Glomerular endothelial cell (primary cell): Measurements from ENCODE around the gene TSKU. TPM values are rescaled to one million over a fixed set of nuclear protein-coding genes. Genes with fewer than 3 reads are reported as not detected.
A peak's percentile ranks its signal among the peaks of the same experiment; 100 is the strongest.

Experiments
- DNase-seq: peaks from one replicate; pipeline ENCODE4 v3.0.0-alpha.2; 2011; ENCODE audit warnings: low read depth, low spot score; ENCODE audit errors: extremely low read depth
- total RNA-seq: library from RNA; depleted of rRNA; stranded (reverse); fragments of >200 nt; gene quantifications from 2 replicates; pipeline ENCODE4 v1.2.3, GENCODE V29; 2015

The TSKU gene, protein sequence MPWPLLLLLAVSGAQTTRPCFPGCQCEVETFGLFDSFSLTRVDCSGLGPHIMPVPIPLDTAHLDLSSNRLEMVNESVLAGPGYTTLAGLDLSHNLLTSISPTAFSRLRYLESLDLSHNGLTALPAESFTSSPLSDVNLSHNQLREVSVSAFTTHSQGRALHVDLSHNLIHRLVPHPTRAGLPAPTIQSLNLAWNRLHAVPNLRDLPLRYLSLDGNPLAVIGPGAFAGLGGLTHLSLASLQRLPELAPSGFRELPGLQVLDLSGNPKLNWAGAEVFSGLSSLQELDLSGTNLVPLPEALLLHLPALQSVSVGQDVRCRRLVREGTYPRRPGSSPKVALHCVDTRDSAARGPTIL
- 34.9 and 39.0 TPM in 2 replicates for total RNA-seq

DNA sequence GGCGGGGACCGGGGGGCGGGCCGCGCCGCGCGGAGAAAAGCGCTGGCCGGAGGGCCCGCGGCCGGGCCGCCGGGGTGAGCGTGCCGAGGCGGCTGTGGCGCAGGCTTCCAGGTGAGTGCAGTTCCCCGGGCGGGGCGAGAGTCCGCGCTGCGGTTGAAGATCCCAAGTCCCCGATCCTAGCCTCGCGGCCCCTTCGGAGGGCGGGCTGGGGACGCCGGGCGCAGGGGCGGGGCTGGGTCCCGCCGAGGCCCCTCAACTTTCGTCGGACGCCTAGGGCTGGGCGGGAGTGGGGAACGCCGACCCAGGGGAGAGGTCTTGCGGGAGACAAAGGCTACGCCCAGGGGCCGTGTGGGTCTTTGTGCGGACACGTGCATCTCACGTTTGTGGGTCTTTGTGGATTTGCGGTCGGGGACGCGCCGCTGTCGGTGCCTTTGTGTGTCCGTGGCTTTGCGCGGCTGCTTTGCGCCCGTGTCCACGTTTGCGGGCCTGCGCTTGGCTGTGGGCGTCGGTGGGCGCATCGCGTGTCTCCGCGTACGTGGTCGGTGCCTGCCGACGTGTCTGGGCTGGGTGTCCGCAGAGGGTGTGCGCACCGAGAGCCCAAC is at the start of gene TSKU:
TSS of gene TSKU (plus strand) at position 63 of the 602 bp plus-strand sequence. CDS start 12,261 bp downstream, outside the sequence.
- no peak for DNase-seq

DNA sequence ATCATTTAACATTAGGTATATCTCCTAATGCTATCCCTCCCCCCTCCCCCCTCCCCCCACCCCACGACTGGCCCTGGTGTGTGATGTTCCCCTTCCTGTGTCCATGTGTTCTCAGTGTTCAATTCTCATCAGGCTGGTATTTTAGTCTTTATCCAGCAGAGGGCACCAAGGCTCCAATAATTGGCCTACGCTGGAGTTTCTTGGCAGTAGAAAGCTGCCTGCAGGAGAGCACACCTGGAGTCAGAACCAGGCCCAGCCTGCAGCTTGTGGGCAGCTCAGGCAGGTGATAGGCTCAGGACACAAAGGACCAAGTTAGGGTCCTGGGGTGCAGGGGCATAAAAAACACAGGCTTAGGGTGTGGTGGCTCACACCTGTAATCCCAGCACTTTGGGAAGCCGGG is 49.2 kb upstream of the TSKU start:
- DNase-seq, result peak; percentile 37

GRCh38 chr11:76734456-76735420 is 48.4 kb upstream of the TSKU start:
- no peak for DNase-seq

DNA sequence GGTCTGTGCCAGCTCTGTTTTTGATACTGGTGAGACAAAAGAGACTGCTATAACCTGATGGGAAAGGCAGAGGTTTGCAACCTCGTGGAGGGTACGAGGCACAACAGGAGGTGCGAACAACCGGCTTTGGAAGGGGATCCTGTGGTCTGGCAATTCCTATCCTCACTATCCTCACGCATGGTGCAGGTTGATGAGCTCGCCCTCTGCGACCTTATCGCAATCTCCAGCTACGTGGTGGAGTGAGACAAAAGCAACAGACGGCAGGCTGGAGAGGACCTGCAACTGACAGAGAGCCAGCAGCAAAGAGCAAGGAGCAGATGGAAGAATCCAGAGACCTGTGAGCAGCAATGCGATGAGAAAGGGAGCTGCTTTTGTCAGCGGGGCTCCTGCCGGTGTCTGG is 47.3 kb upstream of the TSKU start:
- no peak for DNase-seq

GRCh38 chr11:76736266-76736665 is 46.9 kb upstream of the TSKU start:
- no peak for DNase-seq

GRCh38 chr11:76736773-76737495 is 46.2 kb upstream of the TSKU start:
- DNase-seq, result no peak

DNA sequence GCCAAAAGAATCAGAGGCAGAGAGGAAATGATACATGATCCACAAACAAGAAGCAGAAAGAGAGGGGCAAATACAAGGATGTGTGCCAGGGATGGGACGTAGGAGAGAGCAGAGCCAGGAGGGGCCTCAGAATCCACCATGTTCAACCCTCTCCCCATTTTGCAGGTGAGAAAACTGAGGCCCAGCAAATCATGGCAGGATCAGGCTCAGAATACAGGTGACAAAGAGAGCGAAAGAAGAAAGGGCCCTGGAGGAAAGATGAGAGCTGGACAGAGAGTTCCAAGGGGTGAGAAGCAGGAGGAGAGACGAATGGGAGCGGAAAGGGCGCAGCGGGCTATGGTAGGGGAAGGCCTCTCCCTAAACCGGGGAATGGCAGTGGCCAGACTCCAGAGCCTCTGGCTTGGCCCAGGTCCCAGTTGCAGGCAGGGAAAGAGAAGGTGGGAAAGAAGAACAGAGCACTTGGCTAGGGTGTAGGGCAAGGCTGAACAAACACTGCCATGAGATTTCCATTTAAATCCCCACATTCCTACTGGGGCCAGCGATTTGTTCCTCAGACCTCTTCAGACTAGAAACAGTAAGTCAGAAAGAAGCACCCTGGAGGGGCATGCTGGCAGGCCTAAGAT is 44.4 kb upstream of the TSKU start:
- DNase-seq, result no peak

DNA sequence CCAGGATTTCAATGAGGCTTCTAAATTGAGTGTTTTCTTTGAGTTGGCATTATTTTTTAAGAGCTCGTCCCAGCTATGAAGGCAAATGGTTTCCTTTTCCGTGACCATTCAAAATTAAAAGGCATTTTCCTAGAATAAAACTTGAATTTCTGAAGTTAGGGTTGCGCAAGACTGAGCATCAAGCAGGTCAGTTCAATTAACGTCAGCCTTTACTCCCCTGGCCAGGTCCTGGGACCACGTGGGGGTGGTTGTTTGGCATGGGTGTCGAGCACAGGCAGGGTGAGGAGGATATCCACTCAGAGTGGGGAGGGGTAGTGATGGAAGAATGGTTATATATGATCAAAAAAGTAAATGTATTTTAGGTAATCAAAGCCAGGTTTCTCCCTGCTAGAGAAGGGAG is 43.4 kb upstream of the TSKU start:
- no peak for DNase-seq

- DNase-seq, result no peak
These were observed 42.4 kb upstream of the TSKU start for GRCh38 chr11:76740772-76741171.

- no peak for DNase-seq
These were observed 40.3 kb upstream of the TSKU start for GRCh38 chr11:76742902-76743301.

DNA sequence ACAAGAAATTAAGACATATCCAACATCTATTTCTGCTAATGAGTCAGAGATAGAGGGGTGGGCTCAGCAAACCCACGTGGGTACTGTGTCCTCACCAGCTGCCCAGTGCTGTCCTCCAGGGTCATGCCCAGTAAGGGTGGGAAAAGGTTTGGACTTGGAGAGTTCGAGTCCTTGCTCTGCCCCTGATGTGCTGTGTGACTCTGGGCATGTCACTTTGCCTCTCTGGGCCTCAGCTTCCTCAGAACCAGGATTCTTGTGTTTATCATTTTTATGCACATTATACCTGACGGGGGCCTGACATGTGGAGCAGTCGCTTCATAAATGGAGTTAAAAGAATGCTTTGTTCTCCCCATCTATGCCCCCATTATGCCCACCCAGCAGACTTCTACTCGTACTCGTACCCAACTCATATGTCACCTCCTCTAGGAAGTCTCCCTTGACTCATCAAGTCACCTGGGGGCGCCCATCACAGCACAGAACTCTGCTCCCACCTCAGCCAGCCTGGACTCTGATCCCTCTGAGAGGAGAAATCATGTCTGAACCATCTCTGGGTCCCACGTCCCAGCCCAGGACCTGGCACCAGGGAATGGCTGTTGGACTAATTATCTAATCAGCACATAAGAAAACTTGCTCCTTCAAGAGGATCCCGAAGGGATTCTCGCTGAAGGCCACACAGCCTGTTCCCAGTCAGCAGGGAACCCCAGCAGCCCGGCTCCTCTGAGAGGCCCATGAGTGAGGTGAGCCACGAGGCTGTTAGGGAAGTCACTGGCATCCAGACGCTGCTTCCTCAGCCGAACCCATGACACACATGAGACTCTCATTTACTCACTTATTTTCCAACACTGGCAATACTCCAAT is 38.7 kb upstream of the TSKU start:
- no peak for DNase-seq

DNA sequence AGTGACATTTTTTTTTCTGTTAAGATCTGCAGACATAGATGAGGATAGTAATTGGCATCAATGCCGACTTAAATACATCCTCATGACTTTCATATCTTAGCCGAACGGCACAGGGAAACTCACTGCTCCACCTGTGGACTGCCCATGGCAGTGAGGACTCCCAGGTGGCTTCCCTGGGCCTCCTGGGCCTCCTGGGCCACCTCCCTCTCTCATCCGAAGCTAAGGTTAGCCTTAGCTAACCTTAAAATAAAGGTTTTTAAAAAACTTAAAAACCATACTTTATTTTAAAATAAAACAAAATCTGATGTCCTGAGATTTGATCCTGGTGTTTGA is 38.1 kb upstream of the TSKU start:
- DNase-seq, result no peak

GRCh38 chr11:76745561-76746207 is 37.5 kb upstream of the TSKU start:
- no peak for DNase-seq

DNA sequence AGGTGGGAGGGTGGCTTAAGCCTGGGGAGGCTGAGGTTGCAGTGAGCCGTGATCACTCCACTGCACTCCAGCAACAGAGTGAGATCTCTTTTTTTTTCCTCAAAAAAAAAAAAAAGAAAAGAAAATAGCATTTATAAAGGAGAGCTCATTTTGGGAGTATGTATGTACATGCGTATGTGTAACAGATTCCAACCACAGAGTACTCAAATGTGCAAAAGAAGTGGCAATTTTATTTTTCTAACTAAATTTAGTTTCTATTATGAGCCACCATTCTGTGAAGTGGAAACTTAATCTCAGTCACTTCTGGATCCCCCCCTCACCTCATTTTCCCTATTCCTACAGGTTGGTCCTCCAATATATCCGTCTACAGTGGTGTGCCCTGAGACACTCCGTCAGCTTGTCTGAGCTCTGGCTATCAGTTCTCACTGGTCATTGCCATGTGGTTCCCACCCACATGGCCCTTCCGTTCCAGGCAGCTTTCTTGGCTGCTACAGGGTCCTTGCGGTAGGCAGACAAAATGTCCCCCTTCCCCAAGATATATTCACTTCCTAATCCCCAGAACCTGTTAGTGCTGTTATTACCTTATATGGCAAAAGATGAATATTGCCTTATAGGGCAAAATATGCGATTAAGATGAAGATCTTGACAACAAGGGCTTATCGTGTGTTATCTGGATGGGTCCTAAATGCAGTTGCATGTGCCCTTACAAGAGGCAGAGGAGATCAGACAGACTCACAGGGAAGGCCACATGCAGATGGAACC is 35.8 kb upstream of the TSKU start:
- DNase-seq, result no peak

GRCh38 chr11:76747915-76748860 is 35.0 kb upstream of the TSKU start:
- no peak for DNase-seq

DNA sequence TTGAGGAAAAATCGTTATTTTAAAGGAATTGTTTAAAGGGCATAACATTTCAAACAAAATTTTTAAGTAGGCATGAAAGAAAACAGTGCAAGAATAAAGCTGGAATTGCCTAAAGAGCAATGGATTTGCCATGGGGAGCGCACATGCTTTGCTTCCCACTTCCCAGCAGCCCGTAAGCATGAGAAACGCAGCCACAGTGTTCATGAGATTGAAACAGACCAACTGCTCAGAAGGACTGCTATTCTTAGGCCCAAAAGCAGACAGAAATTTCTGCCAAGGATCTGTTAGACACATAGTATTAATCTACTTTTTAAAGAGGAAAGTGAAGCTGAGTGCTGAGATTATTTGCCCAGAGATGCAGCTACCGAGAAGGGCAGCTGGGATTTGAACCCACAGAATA is 34.2 kb upstream of the TSKU start:
- no peak for DNase-seq

DNA sequence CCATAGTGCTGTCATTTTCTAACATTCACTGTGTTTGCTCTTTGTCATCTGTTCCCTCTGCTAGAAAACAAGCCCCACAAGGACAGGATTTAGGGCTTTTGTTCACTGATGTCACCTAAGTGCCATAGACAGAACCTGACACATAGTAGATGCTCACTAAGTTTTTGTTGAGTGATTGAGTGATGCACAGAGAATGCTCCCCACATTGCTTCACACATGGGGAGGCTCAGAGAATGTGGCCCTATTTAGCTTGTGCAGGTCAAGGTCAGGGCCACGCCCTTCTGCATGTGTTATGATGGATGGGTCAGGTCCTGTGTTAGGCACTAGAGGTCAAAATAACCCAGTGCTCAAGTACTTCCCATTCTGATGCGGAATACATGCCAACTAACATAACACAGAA is 33.1 kb upstream of the TSKU start:
- no peak for DNase-seq
